ENCODE results near the gene PCNP. TPM values are rescaled to one million over a fixed set of nuclear protein-coding genes. Genes with fewer than 3 reads are reported as not detected.
A peak's percentile ranks its signal among the peaks of the same experiment; 100 is the strongest.

Gene PCNP
- total and polyA plus RNA-seq, 7 donors = 77.8 to 133 (median 105) TPM

- Histone ChIP-seq H3K36me3 (ENCODE audit: insufficient read depth in 1 of 2, low read depth in 1 of 2) (peaks cover 0 to 24% of the 10 kb centered on the region in 2 donors), H3K9me3 (no peaks in the 10 kb centered on the region), H3K27ac (peak within 1 kb of the TSS; percentile 93), H3K27me3 (ENCODE audit: insufficient read depth in 3 of 3, low read length in 2 of 3) (peaks cover 0 to 10% (median 4%) of the 10 kb centered on the region in 3 donors), H3K4me3 (peak within 1 kb of the TSS; percentile 88), H3K4me1 (peaks cover 15% of the 10 kb centered on the region)
- intact Hi-C loops (cut with DNase I) = loop anchor here in 1 of 2 donors (1.0 kb wide), 1 partner anchor 48 kb away; the partner anchor contains the start of gene SENP7
- no peak for TF ChIP-seq CTCF (IDR thresholded peaks at IDR 0.05)
- DNase-seq = peak; percentile 89 to 95
- 0% methylated on average over 35 of the region's 35 CpGs for WGBS, 3 donors
- ATAC-seq = peak; percentile 99 to 100 (median 100)
Observed at GRCh38 chr3:101561630-101562328, 12.2 kb upstream of the PCNP start, which contains the start of gene TRMT10C. TSS of gene TRMT10C (plus strand) at chr3:101561868. CDS start at chr3:101564782, 2,914 bp downstream.

GRCh38 chr3:101567528-101568317, 6.3 kb upstream of the PCNP start:
- peaks cover 11% of the 10 kb centered on the region for H3K4me1 ChIP-seq
- intact Hi-C loops (cut with DNase I) = no loop called here
- no peaks in the 10 kb centered on the region for H3K27me3 ChIP-seq (ENCODE audit: insufficient read depth in 3 of 3, low read length in 2 of 3)
- no peak overlapping the region for H3K4me3 ChIP-seq
- WGBS, 3 donors = 89 to 93% (median 92%) methylated on average over 6 of the region's 6 CpGs
- no peak overlapping the region for H3K27ac ChIP-seq
- DNase-seq (no peak), ATAC-seq (no peak)
- peaks cover 0 to 32% of the 10 kb centered on the region in 2 donors for H3K36me3 ChIP-seq (ENCODE audit: insufficient read depth in 1 of 2, low read depth in 1 of 2)
- TF ChIP-seq CTCF (IDR thresholded peaks at IDR 0.05) = no peak
- no peaks in the 10 kb centered on the region for H3K9me3 ChIP-seq

GRCh38 chr3:101571028-101571895, 2.7 kb upstream of the PCNP start:
- DNase-seq (no peak), ATAC-seq (no peak)
- WGBS, 3 donors = 70 to 72% (median 70%) methylated on average over 9 of the region's 9 CpGs
- intact Hi-C loops (cut with DNase I) = loop anchor here in 1 of 2 donors (5.0 kb wide), 1 partner anchor 106 kb away; the partner anchor contains the start of gene ZBTB11
- peaks cover 0 to 13% of the 10 kb centered on the region in 2 donors for H3K36me3 ChIP-seq (ENCODE audit: insufficient read depth in 1 of 2, low read depth in 1 of 2)
- no peaks in the 10 kb centered on the region for H3K27me3 ChIP-seq (ENCODE audit: insufficient read depth in 3 of 3, low read length in 2 of 3)
- H3K27ac ChIP-seq = no peak overlapping the region
- no peaks in the 10 kb centered on the region for H3K9me3 ChIP-seq
- TF ChIP-seq CTCF (IDR thresholded peaks at IDR 0.05) = no peak
- peaks cover 13% of the 10 kb centered on the region for H3K4me1 ChIP-seq
- no peak overlapping the region for H3K4me3 ChIP-seq

GRCh38 chr3:101574388-101575112, 570 bp downstream of the PCNP start:
- Histone ChIP-seq H3K4me3 (peak overlapping the region; percentile 78), H3K4me1 (peaks cover 34% of the 10 kb centered on the region), H3K27me3 (ENCODE audit: insufficient read depth in 3 of 3, low read length in 2 of 3) (no peaks in the 10 kb centered on the region), H3K27ac (peak overlapping the region; percentile 100), H3K36me3 (ENCODE audit: insufficient read depth in 1 of 2, low read depth in 1 of 2) (peaks cover 0 to 24% of the 10 kb centered on the region in 2 donors), H3K9me3 (no peaks in the 10 kb centered on the region)
- peak; percentile 61 to 86 for DNase-seq
- ATAC-seq = peak; percentile 60 to 75 (median 67)
- intact Hi-C loops (cut with DNase I) = loop anchor here in 1 of 2 donors (5.0 kb wide), 1 partner anchor 103 kb away; the partner anchor contains the start of gene ZBTB11
- 0 to 1% (median 0%) methylated on average over 40 to 41 of the region's 41 CpGs for WGBS, 3 donors
- no peak for TF ChIP-seq CTCF (IDR thresholded peaks at IDR 0.05)

Measured in psoas muscle (tissue), 8 donors.